Mucosa of descending colon (tissue), 3 donors: ENCODE measurements around the gene RNF144A. TPM values are rescaled to one million over a fixed set of nuclear protein-coding genes. Genes with fewer than 3 reads are reported as not detected.

ENCODE experiments used
- ATAC-seq: fragments of 200-7000 bp; cut with Tn5 transposase; one replicate; pipeline ENCODE4 v1.9.1; 2020; ENCODE audit warnings: mild to moderate bottlenecking, moderate library complexity
- DNase-seq, 3 donors: peaks; one replicate each; pipeline ENCODE4 v3.0.0-alpha.2; 2020
- H3K36me3 ChIP-seq: fragments of 200-600 bp; one replicate; pipeline ENCODE4 v1.8.0; 2021; ENCODE audit warnings: low read depth, mild to moderate bottlenecking
- H3K4me1 ChIP-seq: fragments of 200-600 bp; one replicate; pipeline ENCODE4 v1.8.0; 2021; ENCODE audit warnings: low read depth, mild to moderate bottlenecking
- H3K4me3 ChIP-seq: fragments of 200-600 bp; one replicate; pipeline ENCODE4 v1.8.0; 2021; ENCODE audit warnings: mild to moderate bottlenecking
- H3K9me3 ChIP-seq: fragments of 200-600 bp; one replicate; pipeline ENCODE4 v1.8.0; 2021; ENCODE audit warnings: mild to moderate bottlenecking
- CTCF ChIP-seq: fragments of 200-600 bp; IDR thresholded peaks from one replicate; pipeline ENCODE4 v1.8.0; 2022; ENCODE audit warnings: antibody characterized with exemption, mild to moderate bottlenecking
- intact Hi-C, 2 donors: fragments of 100-400 bp; cut with DNase I in 1 of 2; cut with micrococcal nuclease in 1 of 2; formaldehyde crosslinking; loops; one replicate each; pipeline versions ENCODE4 v1.11.0 to v1.11.1; 2022; cut with DNase I, micrococcal nuclease
- total RNA-seq, 3 donors: library from RNA; stranded (reverse); fragmentation: NEBNext Ultra II Directional in 2 of 3; extraction: Animal tissue kit (Norgen Biotek cat#: 25700) in 2 of 3; gene quantifications; one replicate each; pipeline versions ENCODE4 v1.2.1 to v1.2.4, GENCODE V29; 2021 to 2023
- donor health status: DM: no; HTN: no; CAD: no; lungs with moderate emphysema.
- donor health status: DM: no; HTN: no; CAD: no.
- donor health status: DM: no; HTN: yes; CAD: no.

The RNF144A gene
- total RNA-seq, 3 donors from 2014 or later, result 14.3 to 18.7 (median 18.3) TPM

- DNase-seq (no peak), ATAC-seq (no peak)
- no peaks in the 10 kb centered on the region for H3K36me3 ChIP-seq
- no peak for TF ChIP-seq CTCF
- intact Hi-C loops, result no loop called here
- H3K4me1 ChIP-seq, result no peaks in the 10 kb centered on the region
- no peak overlapping the region for H3K4me3 ChIP-seq
- H3K9me3 ChIP-seq, result no peaks in the 10 kb centered on the region
These were observed 28.0 kb downstream of the RNF144A start for GRCh38 chr2:6945087-6945813.

- Histone ChIP-seq H3K4me1 (no peaks in the 10 kb centered on the region), H3K4me3 (no peak overlapping the region), H3K9me3 (no peaks in the 10 kb centered on the region), H3K36me3 (no peaks in the 10 kb centered on the region)
- intact Hi-C loops, result no loop called here
- no peak for DNase-seq
- TF ChIP-seq CTCF, result no peak
- ATAC-seq, result no peak
These were observed 28.6 kb downstream of the RNF144A start for GRCh38 chr2:6945821-6946220.

- Histone ChIP-seq H3K4me3 (no peak overlapping the region), H3K9me3 (no peaks in the 10 kb centered on the region), H3K4me1 (no peaks in the 10 kb centered on the region), H3K36me3 (no peaks in the 10 kb centered on the region)
- ATAC-seq (no peak), DNase-seq (no peak)
- intact Hi-C loops, result no loop called here
- no peak for TF ChIP-seq CTCF
These were observed 29.5 kb downstream of the RNF144A start for GRCh38 chr2:6946722-6947121.

GRCh38 chr2:6947929-6948676, 30.9 kb downstream of the RNF144A start:
- DNase-seq (no peak), ATAC-seq (no peak)
- no peak for TF ChIP-seq CTCF
- Histone ChIP-seq H3K4me1 (no peaks in the 10 kb centered on the region), H3K36me3 (no peaks in the 10 kb centered on the region), H3K4me3 (no peak overlapping the region), H3K9me3 (no peaks in the 10 kb centered on the region)
- intact Hi-C loops, result no loop called here

- intact Hi-C loops, result no loop called here
These were observed 31.6 kb downstream of the RNF144A start for GRCh38 chr2:6948677-6949351.

More at GRCh38 chr2:6948677-6949351, 31.6 kb downstream of the RNF144A start:
- no peak for DNase-seq
- Histone ChIP-seq H3K4me3 (no peak overlapping the region), H3K36me3 (no peaks in the 10 kb centered on the region), H3K9me3 (no peaks in the 10 kb centered on the region), H3K4me1 (no peaks in the 10 kb centered on the region)
- ATAC-seq, result no peak
- no peak for TF ChIP-seq CTCF
